GM12878 (cell line): ENCODE results near the gene PHB1.

Experiments used
- BHLHE40 ChIP-seq, 2 experiments: fragments of 450-650 bp in 1 of 2; IDR thresholded peaks; 2 replicates each; pipeline ENCODE4 v1.6.1; 2011 to 2017; ENCODE audit warnings: low read depth in 2 of 2, borderline replicate concordance in 1 of 2, improper control_type of control experiment in 1 of 2, low read length in 1 of 2, mild to moderate bottlenecking in 1 of 2
- EP300 ChIP-seq, 2 experiments: fragments of 150-350 bp in 1 of 2; IDR thresholded peaks; 2 replicates each; pipeline ENCODE4 v1.6.1; 2011 to 2012; ENCODE audit warnings: low read depth in 2 of 2, low read length in 2 of 2, borderline replicate concordance in 1 of 2, improper control_type of control experiment in 1 of 2, inconsistent platforms in 1 of 2; ENCODE audit not compliant: control insufficient read depth in 1 of 2
- NFXL1 ChIP-seq: fragments of 450-650 bp; IDR thresholded peaks from 2 replicates; pipeline ENCODE4 v1.6.1; 2017; ENCODE audit warnings: antibody characterized with exemption, mild to moderate bottlenecking, borderline replicate concordance
- POLR2A ChIP-seq: IDR thresholded peaks from 2 replicates; pipeline ENCODE4 v1.6.1; 2011; ENCODE audit warnings: low read depth, mild to moderate bottlenecking, low read length
- SIX5 ChIP-seq: IDR thresholded peaks from 2 replicates; pipeline ENCODE4 v1.6.1; 2011; ENCODE audit warnings: mild to moderate bottlenecking, low read depth, low read length, moderate library complexity; ENCODE audit not compliant: severe bottlenecking
- TBL1XR1 ChIP-seq: IDR thresholded peaks from 2 replicates; pipeline ENCODE4 v1.6.1; 2012; ENCODE audit warnings: low read depth, low read length, improper control_type of control experiment
- TF ChIP-seq, protein P1 (sequence below): IDR thresholded peaks from 2 replicates; pipeline ENCODE4 v1.6.1; 2011; ENCODE audit warnings: borderline replicate concordance, low read depth, mild to moderate bottlenecking, moderate library complexity, low read length; ENCODE audit not compliant: insufficient read depth, poor library complexity, severe bottlenecking
- TF ChIP-seq, protein P2 (sequence below), 3 experiments: IDR thresholded peaks in 2 of 3; conservative IDR thresholded peaks in 1 of 3; 2 replicates each; pipeline ENCODE4 v1.5.1; 2011; ENCODE audit warnings: low read depth in 3 of 3, low read length in 3 of 3, mild to moderate bottlenecking in 3 of 3, control low read depth in 2 of 3, moderate library complexity in 2 of 3, inconsistent platforms in 1 of 3, mixed read lengths in 1 of 3; ENCODE audit not compliant: control insufficient read depth in 2 of 3, insufficient read depth in 1 of 3; ENCODE audit errors: extremely low read depth in 1 of 3

DNA sequence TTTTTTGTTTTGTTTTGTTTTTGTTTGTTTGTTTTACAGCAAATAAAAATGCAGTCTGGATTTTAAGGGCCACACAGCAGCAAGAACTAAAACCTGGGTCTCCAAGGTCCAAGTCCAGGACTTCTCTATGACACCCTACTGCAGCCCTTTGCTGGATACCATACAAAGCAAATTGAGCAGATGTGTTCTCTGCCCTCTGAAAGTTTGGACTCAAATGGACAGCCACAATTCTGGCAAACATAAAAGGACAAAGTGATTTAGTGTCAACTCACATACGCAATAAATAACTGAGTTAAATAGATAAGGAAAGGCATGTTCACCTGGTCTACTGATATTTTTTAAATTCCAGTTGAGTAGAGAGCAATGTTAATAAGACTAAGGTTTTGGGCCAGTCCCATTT is 44.9 kb downstream of the PHB1 start:
- TF ChIP-seq POLR2A (no peak), BHLHE40 (IDR thresholded peaks at IDR 0.05; ENCODE audit: borderline replicate concordance in 1 of 2, low read depth in 2 of 2, low read length in 1 of 2) (no peak), TBL1XR1 (no peak), EP300 (IDR thresholded peaks at IDR 0.05; ENCODE audit: borderline replicate concordance in 1 of 2, control insufficient read depth in 1 of 2, low read depth in 2 of 2, low read length in 2 of 2) (no peak), NFXL1 (no peak), SIX5 (no peak)
- TF ChIP-seq, protein P1, sequence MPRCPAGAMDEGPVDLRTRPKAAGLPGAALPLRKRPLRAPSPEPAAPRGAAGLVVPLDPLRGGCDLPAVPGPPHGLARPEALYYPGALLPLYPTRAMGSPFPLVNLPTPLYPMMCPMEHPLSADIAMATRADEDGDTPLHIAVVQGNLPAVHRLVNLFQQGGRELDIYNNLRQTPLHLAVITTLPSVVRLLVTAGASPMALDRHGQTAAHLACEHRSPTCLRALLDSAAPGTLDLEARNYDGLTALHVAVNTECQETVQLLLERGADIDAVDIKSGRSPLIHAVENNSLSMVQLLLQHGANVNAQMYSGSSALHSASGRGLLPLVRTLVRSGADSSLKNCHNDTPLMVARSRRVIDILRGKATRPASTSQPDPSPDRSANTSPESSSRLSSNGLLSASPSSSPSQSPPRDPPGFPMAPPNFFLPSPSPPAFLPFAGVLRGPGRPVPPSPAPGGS, result no peak
- TF ChIP-seq, protein P2, sequence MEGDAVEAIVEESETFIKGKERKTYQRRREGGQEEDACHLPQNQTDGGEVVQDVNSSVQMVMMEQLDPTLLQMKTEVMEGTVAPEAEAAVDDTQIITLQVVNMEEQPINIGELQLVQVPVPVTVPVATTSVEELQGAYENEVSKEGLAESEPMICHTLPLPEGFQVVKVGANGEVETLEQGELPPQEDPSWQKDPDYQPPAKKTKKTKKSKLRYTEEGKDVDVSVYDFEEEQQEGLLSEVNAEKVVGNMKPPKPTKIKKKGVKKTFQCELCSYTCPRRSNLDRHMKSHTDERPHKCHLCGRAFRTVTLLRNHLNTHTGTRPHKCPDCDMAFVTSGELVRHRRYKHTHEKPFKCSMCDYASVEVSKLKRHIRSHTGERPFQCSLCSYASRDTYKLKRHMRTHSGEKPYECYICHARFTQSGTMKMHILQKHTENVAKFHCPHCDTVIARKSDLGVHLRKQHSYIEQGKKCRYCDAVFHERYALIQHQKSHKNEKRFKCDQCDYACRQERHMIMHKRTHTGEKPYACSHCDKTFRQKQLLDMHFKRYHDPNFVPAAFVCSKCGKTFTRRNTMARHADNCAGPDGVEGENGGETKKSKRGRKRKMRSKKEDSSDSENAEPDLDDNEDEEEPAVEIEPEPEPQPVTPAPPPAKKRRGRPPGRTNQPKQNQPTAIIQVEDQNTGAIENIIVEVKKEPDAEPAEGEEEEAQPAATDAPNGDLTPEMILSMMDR (IDR thresholded peaks at IDR 0.05 in 2 of 3, conservative IDR thresholded peaks at IDR 0.05 in 1 of 3; ENCODE audit: control insufficient read depth in 2 of 3, extremely low read depth in 1 of 3, insufficient read depth in 1 of 3, low read depth in 3 of 3, low read length in 3 of 3), result no peak
